ES-I3 (cell line): ENCODE measurements around the gene DLGAP1.
"Not testable (repeated sequence)": the region's sequence is repeated elsewhere in the genome, so short reads cannot be mapped to it uniquely, and the experiment has no call there.

Experiments used
- H3K36me3 ChIP-seq: 2 replicates; pipeline ENCODE4 v1.6.1; 2013; ENCODE audit warnings: mild to moderate bottlenecking, low read length, control low read depth, moderate library complexity; ENCODE audit not compliant: insufficient read depth
- H3K4me1 ChIP-seq: 2 replicates; pipeline ENCODE4 v1.6.1; 2013; ENCODE audit warnings: mild to moderate bottlenecking, control low read depth, low read length; ENCODE audit not compliant: insufficient read depth
- H3K9ac ChIP-seq: 2 replicates; pipeline ENCODE4 v1.6.1; 2013; ENCODE audit warnings: low read depth, mild to moderate bottlenecking, low read length, moderate library complexity
- H3K9me3 ChIP-seq: 2 replicates; pipeline ENCODE4 v1.6.1; 2013; ENCODE audit warnings: mild to moderate bottlenecking, low read length, moderate library complexity; ENCODE audit not compliant: control insufficient read depth, insufficient read depth

DLGAP1 gene

DNA sequence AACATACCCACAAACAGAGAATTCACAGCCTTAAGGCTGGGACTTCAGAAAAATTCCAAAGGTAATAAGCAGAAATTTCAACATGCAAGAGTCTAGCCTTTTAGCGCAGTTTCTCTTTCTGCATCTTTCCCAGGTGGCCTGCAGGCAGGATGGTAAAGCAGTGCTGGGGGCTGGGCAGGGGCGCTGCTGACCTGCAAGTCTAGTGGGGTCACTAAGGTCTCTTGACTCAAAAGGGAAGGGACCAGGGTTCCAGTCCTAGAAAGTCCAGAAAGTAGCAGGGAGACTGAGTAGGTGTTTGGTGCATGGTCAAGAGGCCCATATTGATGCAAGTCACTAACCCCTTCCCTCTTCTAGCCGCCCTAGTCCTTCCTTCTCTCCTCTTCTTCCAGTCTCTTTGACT is 835.9 kb downstream of the DLGAP1 start:
- no peaks in the 10 kb centered on the region for H3K36me3 ChIP-seq
- peaks cover 23% of the 10 kb centered on the region for H3K4me1 ChIP-seq
- no peaks in the 10 kb centered on the region for H3K9me3 ChIP-seq
- H3K9ac ChIP-seq: no peak overlapping the region

DNA sequence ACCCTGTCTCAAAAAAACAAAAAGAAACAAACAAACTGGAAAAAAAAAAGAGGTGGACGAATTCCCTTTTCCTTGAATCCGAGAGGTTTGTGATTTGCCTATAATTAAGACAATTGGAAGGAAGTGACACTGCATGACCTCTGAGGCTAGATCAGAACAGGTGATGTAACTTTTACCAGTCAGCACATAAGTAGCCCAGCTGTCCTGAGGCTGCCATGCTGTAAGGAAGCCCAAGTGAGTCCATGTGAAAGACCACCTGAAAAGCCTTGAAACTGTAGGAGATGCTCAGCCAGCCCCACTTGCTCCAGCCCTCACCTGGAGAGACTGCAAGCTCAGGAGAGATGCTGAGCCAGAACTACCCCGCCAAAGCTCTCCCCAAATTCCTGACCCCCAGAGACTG is 838.4 kb downstream of the DLGAP1 start:
- peaks cover 7% of the 10 kb centered on the region for H3K4me1 ChIP-seq
- no peak overlapping the region for H3K9ac ChIP-seq
- H3K36me3 ChIP-seq: no peaks in the 10 kb centered on the region
- H3K9me3 ChIP-seq: no peaks in the 10 kb centered on the region

DNA sequence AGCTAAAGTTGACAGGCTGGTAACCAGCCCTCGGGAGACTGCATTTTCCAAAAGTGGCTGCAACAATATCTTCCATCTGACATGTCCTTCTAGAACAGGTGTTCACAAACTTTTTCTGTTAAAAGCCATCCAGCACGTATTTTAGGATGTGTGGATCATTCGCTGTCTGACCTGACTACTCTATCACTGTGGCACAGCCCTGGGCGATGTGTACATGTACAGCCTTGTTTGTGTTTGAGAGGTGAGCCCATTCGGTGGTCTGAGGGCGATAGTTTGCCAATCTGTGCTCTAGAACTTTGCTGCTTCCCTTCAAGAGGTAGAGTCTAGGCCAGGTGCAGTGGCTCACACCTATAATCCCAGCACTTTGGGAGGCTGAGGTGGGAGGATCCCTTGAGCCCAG is 839.0 kb downstream of the DLGAP1 start:
- H3K4me1 ChIP-seq: peaks cover 7% of the 10 kb centered on the region
- H3K9ac ChIP-seq: no peak overlapping the region
- no peaks in the 10 kb centered on the region for H3K9me3 ChIP-seq

DNA sequence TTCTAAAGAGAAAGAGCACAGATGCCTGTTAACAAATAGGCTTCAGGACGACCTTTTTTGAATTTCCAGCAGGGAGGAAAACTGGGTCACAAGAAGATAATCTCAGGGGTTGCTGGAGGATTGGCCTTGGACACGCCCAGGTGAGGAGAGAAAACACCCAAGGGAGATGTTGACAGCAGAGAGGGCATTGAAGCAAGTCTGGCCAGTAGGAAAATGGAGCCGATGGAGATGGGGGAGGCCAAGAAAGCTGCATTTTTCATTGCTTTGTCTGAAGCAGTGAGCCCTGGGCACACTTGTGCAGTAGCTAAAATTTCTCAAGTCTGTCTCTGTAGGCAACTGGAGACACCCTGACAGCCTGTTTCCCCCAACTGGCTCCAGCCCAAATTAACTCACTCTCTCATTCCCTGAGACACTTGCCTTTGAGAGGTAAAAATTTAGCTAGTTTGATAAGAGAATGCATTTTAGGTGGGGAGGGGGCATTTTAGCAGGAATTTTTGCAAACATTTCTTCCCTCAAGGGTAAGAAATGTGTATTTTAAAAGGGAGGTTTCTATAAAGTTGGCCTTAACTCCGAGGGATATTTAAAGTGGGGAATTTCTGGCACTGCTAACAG is 839.6 kb downstream of the DLGAP1 start:
- Histone ChIP-seq H3K9me3 (no peaks in the 10 kb centered on the region), H3K4me1 (peaks cover 7% of the 10 kb centered on the region), H3K36me3 (no peaks in the 10 kb centered on the region), H3K9ac (no peak overlapping the region)

More for the DNA sequence above, 839.0 kb downstream of the DLGAP1 start:
- no peaks in the 10 kb centered on the region for H3K36me3 ChIP-seq

DNA sequence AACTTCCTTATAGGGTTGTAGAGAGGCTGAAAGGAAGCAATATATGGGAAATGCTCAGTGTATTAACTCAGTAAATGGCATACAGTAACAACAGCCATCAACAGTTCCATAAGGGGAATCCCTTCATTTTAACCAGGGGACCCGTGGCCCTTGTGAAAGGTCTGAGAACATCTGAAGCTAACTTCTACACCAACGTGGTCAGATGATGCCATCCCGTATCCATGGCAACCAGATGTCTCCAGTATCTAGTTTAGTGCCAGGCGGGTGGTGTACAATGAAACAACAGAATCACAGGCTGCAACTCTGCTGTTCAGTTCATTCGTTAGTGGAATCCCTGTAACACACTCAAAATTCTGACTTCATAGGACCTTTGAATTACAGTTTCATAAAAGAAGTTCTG is 842.8 kb downstream of the DLGAP1 start:
- Histone ChIP-seq H3K36me3 (peaks cover 9% of the 10 kb centered on the region), H3K4me1 (peaks cover 12% of the 10 kb centered on the region), H3K9me3 (no peaks in the 10 kb centered on the region)

DNA sequence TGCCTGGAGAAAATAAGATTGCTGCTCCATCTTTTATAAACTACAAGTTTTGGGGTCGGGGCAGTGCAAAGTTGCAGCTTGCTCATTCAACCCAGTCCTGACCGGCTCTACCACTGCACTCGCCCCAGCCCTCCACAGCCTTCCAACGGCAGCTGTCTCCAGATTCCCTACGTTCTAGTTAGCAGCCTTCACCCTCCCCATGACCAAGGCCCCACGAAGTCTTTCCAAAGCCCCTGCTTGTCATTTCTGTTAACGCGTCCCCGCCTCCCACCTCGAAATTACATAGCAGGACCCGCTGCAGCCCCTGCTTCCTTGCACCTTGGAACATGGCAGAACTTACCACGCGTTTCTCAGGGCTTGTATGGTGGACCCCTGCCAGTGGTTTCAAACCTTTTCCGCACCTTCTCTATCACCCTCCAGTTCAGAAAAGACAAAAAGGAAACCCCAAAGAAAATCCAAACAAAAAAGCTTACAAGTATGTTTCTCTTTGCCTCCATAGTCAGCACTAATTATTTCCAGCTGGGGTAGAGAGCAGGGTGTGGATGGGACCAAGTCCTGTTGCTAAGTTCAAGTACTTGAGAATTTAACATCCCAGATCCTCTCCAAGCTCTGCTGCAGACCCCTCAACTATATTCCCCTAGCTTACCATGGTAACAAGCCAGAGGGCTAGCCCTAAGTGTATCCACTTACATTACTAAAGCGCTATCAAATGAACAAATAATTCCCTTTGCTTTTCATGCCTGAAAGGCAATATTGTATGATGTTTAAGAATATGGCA is 843.6 kb downstream of the DLGAP1 start:
- no peaks in the 10 kb centered on the region for H3K9me3 ChIP-seq
- H3K9ac ChIP-seq: no peak overlapping the region
- peaks cover 13% of the 10 kb centered on the region for H3K36me3 ChIP-seq
- H3K4me1 ChIP-seq: peaks cover 16% of the 10 kb centered on the region

More for the DNA sequence above, 842.8 kb downstream of the DLGAP1 start:
- no peak overlapping the region for H3K9ac ChIP-seq

DNA sequence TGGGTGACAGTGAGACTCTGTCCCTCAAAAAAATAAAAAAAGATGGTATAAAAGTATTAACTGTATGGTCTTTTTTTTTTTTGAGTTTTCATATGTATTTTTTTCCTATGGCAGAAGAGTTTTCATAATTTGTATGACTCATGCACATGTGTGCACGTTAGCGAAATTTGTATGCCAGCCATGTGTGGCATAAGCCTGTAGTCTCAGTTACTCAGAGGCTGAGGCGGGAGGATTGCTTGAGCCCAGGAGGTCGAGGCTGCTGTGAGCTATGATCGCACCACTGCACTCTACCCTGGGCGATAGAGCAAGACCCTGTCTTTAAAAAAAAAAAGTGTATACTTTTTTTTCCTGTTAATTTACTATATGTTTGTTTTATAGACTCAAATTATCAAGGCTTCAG is 844.3 kb downstream of the DLGAP1 start:
- Histone ChIP-seq H3K4me1 (peaks cover 16% of the 10 kb centered on the region), H3K36me3 (peaks cover 17% of the 10 kb centered on the region), H3K9ac (no peak overlapping the region), H3K9me3 (no peaks in the 10 kb centered on the region)

DNA sequence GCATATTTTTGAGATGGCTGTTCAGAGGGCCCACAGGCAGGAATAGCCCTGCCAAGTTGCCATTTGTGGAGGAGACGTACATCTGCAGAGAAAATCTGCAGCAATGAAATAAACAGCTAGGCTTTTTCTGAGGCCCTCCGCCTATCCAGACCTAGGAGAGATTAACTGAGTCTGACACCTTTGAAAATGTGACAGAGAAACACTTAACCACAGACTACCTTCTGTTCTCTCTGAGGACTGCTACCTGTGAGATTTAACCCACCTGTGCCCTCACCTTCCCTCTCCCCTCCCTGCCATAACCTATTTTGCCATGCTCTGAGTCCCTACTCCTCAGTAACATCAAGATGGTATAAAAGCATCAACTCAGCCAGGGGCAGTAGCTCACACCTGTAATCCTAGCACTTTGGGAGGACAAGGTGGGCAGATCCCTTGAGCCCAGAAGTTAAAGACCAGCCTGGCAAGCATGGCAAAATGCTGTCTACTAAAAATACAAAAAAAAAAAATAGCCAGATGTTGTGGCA is 844.9 kb downstream of the DLGAP1 start:
- Histone ChIP-seq H3K36me3 (peaks cover 22% of the 10 kb centered on the region), H3K9me3 (no peaks in the 10 kb centered on the region), H3K9ac (no peak overlapping the region), H3K4me1 (peaks cover 10% of the 10 kb centered on the region)

DNA sequence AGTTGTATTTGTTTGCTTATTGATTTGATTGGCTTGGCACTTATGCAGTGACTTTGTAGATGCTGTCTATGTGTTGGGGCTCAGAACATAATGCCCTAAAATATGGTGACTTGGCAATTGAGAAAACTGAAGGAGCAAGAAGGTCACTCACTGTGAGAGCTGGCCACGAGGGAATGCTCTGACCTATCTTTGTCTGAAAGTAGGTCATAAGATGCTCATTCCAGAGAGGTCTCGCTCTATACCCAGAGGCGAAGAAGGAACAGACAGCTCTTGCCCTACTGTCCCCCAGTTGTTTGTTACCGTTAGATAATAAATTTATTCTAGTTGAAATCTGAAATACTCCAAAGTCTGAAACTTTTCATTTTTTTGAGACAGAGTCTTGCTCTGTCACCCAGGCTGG is 846.6 kb downstream of the DLGAP1 start:
- Histone ChIP-seq H3K9me3 (no peaks in the 10 kb centered on the region), H3K4me1 (peaks cover 9% of the 10 kb centered on the region), H3K36me3 (peaks cover 28% of the 10 kb centered on the region), H3K9ac (no peak overlapping the region)

DNA sequence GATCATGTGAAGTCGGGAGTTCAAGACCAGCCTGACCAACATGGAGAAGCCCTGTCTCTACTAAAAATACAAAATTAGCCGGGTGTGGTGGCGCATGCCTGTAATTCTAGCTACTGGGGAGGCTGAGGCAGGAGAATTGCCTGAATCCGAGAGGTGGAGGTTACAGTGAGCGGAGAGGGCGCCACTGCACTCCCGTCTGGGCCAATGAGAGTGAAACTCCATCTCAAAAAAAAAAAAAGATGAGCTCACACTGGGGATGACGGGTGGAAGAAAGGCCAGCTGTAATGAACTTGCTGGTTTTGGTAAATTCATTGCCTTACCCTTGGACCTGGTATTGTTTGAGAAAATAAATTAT is 847.0 kb downstream of the DLGAP1 start:
- H3K9ac ChIP-seq, H3K9me3 ChIP-seq: not testable (repeated sequence)
- peaks cover 11% of the 10 kb centered on the region for H3K4me1 ChIP-seq

DNA sequence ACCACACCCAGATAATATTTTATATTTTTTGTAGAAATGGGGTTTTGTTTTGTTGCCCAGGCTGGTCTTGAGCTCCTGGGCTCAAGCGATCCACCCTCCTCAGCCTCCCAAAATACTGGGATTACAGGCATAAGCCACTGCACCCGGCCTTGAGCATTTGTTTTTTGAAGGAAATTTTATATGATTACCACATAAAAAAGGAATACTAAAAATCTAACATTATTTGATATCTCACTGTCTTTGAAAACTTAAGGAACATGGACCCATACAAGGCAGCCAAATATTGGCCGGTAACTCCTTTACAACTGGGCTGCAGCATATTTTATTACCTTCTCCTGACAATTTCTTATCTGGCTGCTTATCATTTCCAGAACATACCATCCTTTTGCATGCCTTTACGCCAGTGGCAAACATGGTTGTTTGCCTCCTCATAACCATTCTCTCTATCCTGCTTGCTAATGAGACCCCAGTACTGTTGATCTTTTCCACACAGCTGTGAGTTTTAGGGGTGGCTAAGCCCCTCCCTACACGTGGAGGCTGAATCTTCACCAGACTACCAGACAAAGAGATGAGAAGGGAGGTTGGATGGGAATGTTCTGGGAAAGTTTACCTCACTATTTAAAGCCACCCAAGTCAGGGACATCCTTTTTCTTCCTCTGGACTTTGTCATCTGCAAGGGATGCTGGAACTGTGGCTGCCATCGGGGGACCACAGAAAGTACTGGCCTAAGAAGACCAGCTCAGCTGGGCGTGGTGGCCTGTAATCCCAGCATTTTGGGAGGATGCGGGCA is 847.6 kb downstream of the DLGAP1 start:
- H3K4me1 ChIP-seq: peaks cover 17% of the 10 kb centered on the region
- H3K9me3 ChIP-seq: no peaks in the 10 kb centered on the region
- H3K9ac ChIP-seq: no peak overlapping the region
- peaks cover 28% of the 10 kb centered on the region for H3K36me3 ChIP-seq

More for the DNA sequence above, 847.0 kb downstream of the DLGAP1 start:
- H3K36me3 ChIP-seq: peaks cover 28% of the 10 kb centered on the region

DNA sequence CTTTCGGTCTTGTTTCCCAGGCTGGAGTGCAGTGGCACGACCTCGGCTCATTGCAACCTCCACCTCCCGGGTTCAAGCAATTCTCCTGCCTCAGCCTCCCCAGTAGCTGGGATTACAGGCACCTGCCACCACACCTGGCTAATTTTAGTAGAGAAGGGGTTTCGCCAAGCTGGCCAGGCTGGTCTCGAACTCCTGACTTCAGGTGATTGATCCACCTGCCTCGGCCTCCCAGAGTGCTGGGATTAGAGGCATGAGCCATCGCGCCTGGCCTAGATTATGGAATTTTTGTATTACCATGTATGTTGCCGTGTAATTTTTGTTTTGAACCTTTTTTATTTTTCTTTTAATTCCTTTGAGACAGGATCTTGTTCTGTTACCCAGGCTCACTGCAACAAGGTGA is 848.2 kb downstream of the DLGAP1 start:
- Histone ChIP-seq H3K4me1 (peaks cover 19% of the 10 kb centered on the region), H3K36me3 (peaks cover 28% of the 10 kb centered on the region)
- not testable (repeated sequence) for H3K9ac ChIP-seq, H3K9me3 ChIP-seq

DNA sequence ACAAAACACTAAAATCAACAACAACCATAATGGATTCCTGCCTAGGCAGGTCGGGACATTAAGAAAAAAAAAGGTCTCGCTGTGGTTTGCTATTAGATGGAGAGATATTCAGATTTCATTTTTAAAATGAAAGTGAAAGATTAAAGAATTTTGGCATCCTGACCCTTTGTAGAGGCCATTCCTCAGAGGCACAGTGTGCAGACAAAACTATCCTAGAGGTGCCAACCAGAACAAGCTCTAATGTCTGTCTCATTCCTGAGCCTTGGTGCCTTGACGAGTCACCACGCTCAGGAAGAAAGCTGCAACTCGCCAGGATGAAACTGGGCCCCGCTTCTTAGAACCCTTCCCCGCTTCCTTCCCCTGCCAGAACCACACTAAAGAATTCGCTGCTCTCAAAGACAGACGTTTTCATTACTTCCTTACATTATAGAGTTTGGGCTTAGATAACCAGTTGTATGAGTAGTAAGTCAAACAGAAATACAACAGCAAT is 849.1 kb downstream of the DLGAP1 start:
- Histone ChIP-seq H3K36me3 (peaks cover 28% of the 10 kb centered on the region), H3K9ac (peak overlapping the region; percentile 93), H3K9me3 (no peaks in the 10 kb centered on the region), H3K4me1 (peaks cover 20% of the 10 kb centered on the region)

DNA sequence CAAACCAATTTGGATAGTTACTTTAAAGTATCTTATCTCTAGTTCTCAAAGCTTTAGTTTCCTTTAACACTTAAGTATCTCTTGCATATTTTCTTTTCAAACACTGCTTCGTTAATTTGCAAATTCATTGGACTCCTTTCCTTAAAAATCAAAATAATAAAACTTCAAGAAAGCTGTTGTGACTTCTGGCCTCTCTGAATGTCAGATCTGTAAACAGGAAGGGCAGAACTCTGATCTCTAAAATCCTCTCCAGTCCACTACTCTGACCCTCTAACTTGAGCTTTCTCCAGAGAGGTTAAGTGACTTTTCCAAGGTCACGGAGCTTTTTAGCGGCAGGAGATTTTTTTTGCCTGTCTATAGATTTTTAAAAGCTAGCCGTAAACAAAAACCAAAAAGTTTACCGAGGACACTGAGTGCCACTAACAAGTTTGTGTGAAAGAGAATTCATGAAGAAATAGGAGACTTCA is 849.6 kb downstream of the DLGAP1 start:
- H3K4me1 ChIP-seq: peaks cover 20% of the 10 kb centered on the region
- peak overlapping the region; percentile 93 for H3K9ac ChIP-seq
- no peaks in the 10 kb centered on the region for H3K9me3 ChIP-seq
- H3K36me3 ChIP-seq: peaks cover 28% of the 10 kb centered on the region
